ENCODE results near the gene ADARB2. TPM values are rescaled to one million over a fixed set of nuclear protein-coding genes. Genes with fewer than 3 reads are reported as not detected.
"Not testable (repeated sequence)": the region's sequence is repeated elsewhere in the genome, so short reads cannot be mapped to it uniquely, and the experiment has no call there.

ADARB2 gene
- total RNA-seq, 1 donor from 2014 or later: 0.10 TPM

DNA sequence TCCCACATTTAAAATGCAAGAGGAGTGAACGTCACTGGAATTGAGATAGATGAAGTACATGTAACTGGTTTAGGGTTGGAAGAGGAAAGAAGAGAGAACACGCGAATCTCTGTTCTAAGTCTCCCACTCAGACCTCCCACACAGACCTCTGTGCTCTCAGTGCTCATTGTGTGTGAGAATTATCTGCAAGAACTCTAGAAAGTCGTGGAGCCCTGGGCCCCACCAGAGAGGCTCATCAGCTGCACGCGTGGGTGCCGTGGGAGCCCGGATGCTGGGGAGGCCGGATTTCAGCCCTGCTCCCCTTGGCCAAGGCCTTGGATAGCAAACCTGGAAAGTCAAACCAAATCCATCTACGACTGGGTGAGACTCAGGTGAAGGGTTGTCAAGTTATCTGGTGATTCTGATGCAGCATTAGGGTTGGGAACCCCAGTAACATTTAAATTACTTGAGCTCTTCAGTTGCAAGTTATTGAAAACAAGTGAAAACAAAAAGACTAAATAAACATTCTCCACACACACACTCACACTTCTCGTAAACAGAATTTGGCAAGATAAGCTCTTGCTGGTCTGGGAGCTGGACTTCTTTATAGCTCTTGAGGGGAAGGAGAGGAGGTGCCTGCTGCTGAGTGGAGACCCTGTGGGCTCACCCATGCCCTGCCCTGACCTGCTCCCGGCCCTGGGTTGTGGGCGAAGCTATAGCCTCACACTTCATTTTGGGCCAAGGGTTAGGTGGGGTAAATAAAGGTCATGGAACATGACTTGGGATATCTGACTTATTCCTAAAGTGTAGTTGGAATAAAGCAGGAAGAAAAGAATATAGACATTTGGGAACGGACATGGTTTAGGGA is 250.3 kb downstream of the ADARB2 start:
- DNase-seq: no peak

- no peak for DNase-seq
Measured at GRCh38 chr10:1485357-1485756, 252.0 kb downstream of the ADARB2 start.

DNA sequence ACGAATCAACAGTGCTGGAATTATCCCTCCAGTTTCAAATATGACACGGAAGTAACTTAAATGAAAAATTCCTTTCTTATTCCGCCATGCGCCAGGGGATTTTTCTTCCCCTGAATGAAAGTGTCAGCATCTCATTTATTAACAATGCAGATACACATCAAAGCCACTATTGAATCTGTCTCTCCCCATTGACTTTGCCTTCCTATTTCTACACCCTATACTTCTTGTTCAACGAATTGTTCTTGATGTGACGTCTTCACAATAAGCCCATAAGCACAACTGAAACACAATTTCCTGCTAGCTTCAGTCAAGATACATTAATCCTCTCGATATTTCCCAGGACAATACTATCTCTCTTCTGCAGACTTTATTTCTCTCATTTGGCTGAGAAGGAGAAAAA is 253.5 kb downstream of the ADARB2 start:
- DNase-seq: no peak

DNA sequence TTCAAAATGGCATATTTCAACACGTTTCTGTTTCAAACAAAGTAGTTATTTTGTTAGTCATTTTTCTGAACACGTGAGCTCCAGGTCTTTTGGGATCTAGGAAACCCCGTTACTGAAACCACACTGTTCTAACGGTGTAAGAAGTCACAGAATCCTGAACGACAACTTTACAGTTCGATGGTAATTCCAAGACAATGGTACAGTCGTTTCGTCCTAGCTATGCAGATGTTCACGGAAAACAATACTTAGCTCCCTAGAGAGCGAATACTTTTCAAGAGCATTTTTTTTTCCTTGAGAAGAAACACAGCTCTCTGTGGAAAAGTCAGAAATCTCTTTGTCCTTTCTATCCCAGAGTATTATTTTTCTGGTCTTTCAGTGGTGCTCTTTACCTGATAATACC is 254.1 kb downstream of the ADARB2 start:
- peak; percentile 24 for DNase-seq

DNA sequence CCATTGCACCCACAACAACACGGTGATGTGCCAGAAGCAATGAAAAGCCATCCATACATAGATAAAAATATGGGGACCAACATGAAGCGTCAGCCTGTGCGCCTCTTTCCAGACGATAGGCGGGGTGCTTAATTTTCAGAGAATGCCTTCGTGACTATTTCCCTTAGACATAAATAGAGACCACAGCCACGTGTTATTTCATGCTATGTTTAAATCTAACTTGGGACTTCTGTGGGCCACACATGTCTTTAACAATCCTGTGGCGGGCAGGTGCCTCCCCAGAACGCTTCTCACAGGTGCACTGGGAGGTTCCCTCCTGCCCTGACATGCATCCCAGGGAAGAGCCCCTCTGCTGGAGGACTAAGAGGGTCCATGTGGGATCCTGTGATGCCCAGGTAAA is 259.7 kb downstream of the ADARB2 start:
- DNase-seq: no peak

DNA sequence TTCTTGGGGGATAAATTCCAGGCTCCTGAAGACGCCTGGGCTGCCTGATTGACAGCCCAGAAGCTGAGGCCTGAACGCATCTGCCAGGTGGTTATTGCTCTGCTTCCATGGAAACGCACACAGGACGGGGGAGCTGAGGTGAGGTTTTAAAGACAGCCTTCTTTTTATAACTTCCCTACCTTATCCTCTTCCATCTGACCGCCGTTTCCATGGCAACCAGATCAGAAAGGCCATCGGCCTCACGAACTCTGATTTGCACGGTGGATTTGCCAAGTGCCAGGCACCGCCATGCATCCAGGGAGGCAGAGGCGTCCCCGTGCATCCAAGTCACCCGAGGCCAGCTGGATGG is 260.9 kb downstream of the ADARB2 start:
- DNase-seq: peak; percentile 43

DNA sequence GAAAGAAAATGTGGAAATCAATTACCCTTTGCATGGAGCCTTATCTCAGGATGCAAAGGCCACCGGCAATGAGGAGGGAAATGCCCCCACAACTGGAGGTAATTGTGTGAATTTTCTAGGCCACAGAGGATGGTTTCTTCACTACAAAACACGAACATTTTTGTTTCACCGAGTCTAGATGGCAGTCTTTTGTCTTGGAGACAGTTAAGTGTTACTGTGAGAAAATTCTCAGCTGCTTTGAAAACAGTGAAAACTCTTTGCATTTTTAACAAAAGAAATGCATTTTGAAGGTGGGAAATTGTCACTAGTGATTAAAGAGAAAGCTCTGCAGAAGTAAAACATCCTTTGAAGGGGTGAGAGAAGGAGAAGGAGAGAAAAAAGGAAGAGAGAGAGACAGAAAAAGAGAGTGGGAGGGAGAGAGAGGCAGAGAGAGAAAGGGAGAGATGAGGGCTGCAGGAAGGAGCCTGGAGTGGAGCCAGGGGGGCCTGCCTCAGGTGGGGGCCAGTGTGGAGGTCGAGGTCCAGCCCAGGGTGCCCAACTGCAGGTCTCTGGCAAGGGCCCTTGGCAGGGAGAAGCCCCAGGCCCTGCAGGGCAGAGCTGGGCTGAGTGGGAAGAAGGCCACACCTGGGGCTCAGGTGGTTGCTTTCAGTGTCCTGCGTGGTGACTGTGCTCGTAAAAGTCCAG is 261.4 kb downstream of the ADARB2 start:
- DNase-seq: no peak

DNA sequence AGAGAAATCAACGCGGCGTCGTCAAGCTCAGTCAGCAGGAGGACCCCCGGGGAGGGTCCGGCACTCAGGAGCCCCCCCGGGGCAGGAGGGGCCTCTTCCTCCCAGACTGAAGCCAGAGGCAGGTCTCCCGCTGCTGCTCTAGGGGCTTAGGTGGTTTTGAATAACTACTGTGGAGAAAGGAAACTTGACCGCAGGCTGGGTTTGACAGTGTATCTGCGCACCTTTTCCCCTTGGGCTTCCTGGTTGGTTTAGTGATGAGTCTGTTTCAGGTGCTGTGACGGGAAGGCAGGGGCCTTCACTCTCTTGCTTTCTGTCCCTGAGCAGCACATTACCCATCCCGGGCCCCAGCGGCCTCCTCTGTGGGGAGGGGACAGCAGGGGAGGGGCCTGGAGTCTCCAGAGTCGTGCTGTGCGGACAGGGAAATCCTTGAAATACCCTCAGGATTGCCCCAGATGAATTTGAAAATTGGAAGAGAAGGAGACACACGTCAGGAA is 262.2 kb downstream of the ADARB2 start:
- DNase-seq: no peak

DNA sequence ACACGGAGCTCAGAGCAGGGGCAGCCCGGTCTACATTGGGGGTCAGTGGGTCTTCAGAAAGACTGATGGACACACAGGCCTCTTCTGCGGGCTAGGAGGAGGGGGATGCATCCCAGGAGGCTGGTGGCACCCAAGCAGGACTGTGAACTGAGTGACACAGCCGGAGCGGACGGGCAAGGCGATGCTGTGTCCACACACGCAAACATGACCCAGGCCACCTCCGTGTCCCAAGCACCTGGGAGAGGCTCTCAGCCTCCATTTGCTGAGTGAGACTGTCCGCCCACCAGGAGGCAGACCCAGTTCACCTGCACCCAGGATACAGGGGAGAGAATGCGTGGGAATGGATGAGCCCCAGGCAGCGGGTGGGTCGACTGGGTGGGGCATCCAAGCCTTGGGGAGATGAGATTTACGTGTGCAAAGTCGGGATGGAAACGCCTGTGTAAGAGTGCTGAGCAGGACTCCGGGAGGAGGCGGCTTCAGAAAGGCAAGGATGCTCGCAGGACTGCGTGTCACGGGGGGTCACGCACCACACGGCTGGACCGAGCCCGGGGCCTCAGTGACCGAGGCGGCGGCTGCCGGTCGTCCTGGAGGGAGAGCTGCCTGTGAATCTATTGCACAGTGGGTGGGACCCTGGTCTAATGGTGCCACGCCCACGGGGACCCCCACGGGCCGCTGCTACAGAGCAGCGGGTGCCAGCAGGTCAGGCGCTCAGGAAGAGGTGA is 262.8 kb downstream of the ADARB2 start:
- no peak for DNase-seq

GRCh38 chr10:1473874-1474273 is 263.5 kb downstream of the ADARB2 start:
- no peak for DNase-seq

- no peak for DNase-seq
Measured at GRCh38 chr10:1472178-1472958, 265.0 kb downstream of the ADARB2 start.

DNA sequence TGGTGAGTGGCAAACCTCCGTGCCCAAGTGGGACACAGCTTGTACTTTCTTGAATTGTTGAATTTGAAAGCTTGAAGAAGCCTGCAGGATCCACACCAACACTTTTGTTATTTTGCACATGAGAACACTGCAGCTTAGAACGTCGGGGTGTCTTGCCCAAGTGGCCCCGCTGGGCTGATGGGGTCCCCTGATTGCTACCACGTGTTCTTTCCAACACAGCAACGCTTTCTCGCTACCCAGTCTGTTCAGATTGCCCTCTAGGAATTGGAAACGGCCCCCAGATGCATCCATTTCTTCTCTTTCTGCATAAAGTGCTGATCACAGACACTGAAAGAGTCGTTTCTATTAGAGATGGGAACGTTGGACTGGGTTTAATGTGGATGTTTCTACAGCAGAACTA is 268.5 kb downstream of the ADARB2 start:
- DNase-seq: no peak

DNA sequence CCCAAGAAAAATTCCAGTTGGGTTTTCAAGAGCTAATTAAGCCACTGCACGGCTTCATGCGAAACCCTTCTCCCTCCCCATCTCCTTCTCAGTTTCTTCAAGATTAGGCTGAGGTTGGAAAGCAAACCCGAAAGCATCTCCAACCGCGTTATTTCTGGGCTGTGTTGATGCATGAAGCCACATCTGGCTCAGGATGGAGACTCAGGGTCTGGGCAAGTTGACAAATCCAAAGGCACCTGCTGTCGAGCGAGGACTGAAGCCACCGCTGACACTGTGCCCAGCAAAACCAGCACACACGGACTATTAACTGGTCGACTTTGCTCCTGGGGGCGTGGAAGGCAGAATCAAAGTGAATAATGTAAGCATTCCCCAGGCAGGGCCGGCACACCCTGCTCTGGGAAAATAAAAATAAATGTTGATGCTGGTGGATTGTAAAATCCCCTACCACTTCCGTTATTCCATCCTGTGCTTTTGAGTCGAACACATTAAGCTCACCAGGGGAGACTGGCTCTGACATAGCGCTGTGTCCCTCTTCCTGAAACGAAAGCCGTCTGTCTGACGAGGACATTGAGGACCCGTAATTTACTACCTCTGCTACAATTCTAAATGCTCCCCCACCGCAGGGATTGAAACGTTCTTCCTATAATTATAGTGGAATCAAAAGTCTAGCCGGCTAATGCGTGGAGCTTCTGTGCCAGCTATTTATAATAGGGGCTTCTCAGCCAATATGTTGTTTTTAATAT is 269.8 kb downstream of the ADARB2 start:
- peak; percentile 33 for DNase-seq

DNA sequence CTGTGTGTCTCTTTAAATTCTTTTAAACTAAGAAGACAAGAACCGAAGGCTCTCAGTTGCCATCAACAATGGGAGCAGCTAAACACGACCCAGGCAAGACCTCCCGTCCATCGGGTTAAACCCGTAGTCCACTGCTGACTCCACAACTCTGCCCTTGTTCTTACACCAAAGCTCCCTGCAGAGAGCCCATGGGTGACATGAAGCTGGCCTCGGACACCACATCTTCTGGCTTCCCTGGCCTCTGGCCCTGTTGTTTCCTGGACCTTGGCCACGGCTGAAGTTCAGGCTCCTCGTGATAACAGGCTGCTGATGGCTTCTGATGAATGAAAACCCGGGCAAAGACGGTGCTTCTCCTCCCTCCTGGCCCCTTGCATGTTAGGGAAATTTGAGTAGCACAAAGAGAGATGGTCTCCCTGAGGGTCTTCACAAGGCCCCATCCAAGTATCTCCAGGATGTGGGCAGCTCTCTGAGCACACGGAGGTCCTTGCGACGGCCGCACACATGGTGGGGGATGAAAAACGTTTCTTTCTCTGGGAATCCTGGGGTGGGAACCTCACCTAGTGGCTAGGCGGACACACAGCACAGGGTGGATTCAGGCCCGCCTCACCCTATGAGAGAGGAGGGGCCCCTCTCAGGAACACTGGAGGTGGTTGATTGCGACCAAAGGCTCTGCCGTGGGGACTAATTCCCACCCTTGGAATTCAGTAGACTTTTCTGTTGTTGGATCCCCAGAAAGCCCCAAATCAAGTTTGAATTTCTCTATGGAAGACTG is 271.1 kb downstream of the ADARB2 start:
- DNase-seq: no peak

GRCh38 chr10:1465418-1465911 is 271.9 kb downstream of the ADARB2 start:
- DNase-seq: peak; percentile 22

DNA sequence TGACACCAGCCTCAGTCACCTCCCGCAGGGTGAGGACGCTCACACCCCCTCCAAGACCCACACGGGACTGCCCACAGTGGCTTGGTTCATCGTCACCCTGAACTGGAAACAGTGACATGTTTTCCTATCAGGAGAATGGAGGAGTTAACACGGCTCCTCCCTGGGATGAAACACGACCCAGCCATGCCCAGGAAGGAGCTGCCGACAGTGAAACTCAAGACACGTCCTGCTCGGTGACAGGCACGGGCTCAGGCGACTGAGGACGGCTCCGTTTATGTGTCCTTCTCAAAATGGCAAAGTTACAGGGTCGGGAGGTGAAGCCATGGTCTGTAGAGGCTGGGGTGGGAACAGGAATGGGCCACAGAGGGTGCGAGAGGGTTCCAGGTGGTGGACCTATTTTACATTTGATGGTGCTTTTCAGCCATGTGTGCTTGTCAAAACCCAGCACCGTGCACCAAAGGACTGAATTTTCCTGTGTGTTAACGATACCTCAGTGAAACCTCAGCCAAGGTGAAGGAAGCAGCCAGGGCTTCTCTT is 272.4 kb downstream of the ADARB2 start:
- peak; percentile 13 for DNase-seq

DNA sequence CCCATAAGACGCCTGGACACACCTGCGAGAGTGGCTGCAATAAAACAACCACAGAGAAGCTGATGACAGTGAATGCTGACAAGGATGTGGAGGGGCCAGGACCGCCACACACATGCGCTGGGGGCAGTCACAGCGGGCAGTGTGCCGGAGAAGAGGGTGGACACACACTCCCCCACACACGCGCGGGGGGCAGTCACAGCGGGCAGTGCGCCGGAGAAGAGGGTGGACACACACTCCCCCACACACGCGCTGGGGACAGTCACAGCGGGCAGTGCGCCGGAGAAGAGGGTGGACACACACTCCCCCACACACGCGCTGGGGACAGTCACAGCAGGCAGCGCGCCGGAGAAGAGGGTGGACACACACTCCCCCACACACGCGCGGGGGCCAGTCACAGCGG is 273.4 kb downstream of the ADARB2 start:
- not testable (repeated sequence) for DNase-seq

DNA sequence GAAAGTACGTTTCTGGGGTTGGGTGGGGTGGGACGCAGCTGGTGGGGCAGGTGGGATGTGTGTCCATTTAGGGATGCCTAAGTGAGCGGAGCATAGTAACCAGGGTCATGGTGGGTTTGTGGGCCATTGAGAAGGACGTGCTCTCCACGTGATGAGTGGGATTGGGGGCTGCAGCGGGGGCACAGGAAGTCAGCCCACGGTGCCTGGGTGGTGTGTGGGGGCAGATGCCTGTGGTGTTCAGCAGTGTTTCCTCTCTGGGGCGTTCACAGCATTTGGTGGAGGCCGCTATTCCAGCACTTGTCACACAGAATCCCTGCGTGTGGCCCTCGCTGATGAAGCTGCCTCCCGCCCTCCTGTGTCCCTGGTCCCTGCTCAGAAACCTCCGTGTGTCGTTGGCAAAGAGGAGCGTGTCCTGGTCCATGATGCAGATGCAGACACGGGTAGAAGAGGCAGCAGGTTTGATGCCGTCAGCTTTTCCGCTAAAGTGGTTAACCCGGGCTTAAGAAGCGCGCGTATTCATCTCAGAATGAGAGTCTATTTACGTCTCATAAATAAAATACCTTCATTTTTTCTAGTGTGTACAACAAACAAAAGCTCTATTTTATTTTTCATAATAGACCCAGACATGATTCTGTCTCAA is 274.2 kb downstream of the ADARB2 start:
- DNase-seq: no peak

- DNase-seq: no peak
Measured at GRCh38 chr10:1462521-1462920, 274.8 kb downstream of the ADARB2 start.

- no peak for DNase-seq
Measured at GRCh38 chr10:1462032-1462431, 275.3 kb downstream of the ADARB2 start.
